ENCODE data around the gene HYPK. TPM values are rescaled to one million over a fixed set of nuclear protein-coding genes. Genes with fewer than 3 reads are reported as not detected.

Gene HYPK
- total RNA-seq, 2 experiments from 2014 or later, result 19.6 to 21.1 TPM

Small RNA genes within 50 kb of the gene (microRNA-seq; reads per million reads assigned to microRNA genes)
- gene MIR1282 (ENCODE audit: borderline microRNAs expressed, borderline replicate concordance), result not detected

Other genes with a start within 250 kb of the HYPK start
- 10 to 100 TPM; 27.8 to 33.4 TPM for gene PPIP5K1, start 210.4 kb upstream of the HYPK start, total RNA-seq
- gene CKMT1B, start 206.6 kb upstream of the HYPK start, total RNA-seq, result 1 to 10 TPM in 1 of 2 experiments, under 1 TPM in 1; 0.29 to 1.0 TPM
- gene STRC, start 181.8 kb upstream of the HYPK start, total RNA-seq, result under 1 TPM; 0.50 to 0.77 TPM
- gene CATSPER2, start 151.8 kb upstream of the HYPK start, total RNA-seq, result 1 to 10 TPM; 3.5 to 4.5 TPM
- under 1 TPM; 0.35 to 0.41 TPM for gene CKMT1A, start 106.7 kb upstream of the HYPK start, total RNA-seq
- gene PDIA3, start 54.2 kb upstream of the HYPK start, total RNA-seq, result 100 to 1,000 TPM; 196 to 199 TPM
- 1 to 10 TPM; 1.0 to 1.2 TPM for gene ELL3, start 23.6 kb upstream of the HYPK start, total RNA-seq
- gene SERF2, start 8.3 kb upstream of the HYPK start, total RNA-seq, result 100 to 1,000 TPM; 781 to 808 TPM
- under 1 TPM; 0.14 to 0.15 TPM for gene SERINC4, start 379 bp upstream of the HYPK start, total RNA-seq
- gene MFAP1, start 24.1 kb downstream of the HYPK start, total RNA-seq, result 10 to 100 TPM; 28.5 to 28.7 TPM
- 10 to 100 TPM; 82.4 to 94.0 TPM for gene WDR76, start 26.4 kb downstream of the HYPK start, total RNA-seq

Measured in activated naive CD4-positive, alpha-beta T cell treated with anti-CD3 and anti-CD28 coated beads for 36 hours (primary cell).